Diencephalon (tissue), 1 donor: ENCODE results near the gene NDUFC2. TPM values are rescaled to one million over a fixed set of nuclear protein-coding genes. Genes with fewer than 3 reads are reported as not detected.

ENCODE experiments used
- total RNA-seq: library from RNA; depleted of rRNA; stranded (reverse); fragments of >200 nt; gene quantifications from one replicate; pipeline ENCODE4 v1.2.3, GENCODE V29; 2014

NDUFC2 gene
- 147 TPM for total RNA-seq

GRCh38 chr11:78079232-78080083, at the start of gene NDUFC2:
Gene NDUFC2 (minus strand): TSS chr11:78079862. CDS start chr11:78079744, 118 bp downstream.

GRCh38 chr11:78063440-78064181, 16.1 kb downstream of the NDUFC2 start, which contains the start of gene THRSP:
Gene THRSP (plus strand): TSS chr11:78063861. CDS start chr11:78063882, 21 bp downstream.

DNA sequence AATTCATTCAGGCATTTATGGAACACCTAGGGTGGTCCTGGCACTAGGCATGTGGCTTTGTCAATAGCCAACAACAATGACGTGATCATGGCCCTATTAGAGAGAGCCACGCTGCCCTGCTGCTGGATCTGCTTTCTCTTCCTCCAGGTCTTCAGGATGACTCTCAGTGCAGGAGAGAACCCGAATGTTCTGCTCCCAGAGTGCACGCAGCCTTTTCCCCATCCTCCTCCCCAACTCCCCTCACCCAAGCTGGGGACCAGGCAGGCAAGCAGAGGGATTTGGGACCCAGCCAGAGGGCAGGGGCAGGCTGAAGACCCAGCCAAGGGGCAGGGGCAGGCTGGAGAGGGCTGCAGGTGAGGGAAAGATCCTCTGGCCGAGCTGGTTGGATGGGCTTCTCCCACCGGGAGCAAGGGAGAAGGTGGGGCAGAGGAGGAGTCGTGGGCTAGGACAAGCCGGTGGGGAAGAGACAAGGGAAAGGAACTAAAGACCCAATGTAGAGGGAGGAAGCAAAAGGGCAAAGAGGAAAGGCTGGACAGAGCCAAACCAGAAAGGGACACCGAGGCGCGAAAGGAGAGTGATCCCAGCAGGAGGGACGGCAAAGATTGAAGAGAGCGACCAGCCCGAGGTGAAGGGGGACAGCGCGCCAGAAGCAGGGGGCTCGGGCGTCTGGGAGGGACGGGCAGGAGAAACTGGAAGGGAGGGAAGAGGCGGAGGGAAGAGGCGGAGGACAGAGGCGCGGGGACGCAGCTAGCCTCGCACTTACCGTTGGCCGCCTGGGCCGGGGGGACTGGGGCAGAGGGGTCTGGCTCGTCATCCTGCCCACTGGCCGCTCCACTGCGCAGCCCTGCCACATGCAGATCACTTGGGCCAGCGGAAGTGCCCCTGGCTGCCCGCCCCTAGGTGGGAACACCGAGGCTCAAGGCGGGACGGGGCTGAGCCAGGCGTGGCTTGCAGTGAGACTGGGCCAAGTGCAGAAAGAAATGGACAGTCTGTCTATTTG, 57.0 kb downstream of the NDUFC2 start, which contains the start of gene KCTD14:
Gene KCTD14, minus strand, starts transcription at position 880 of the 1,000 bp plus-strand sequence. Its CDS starts 27 bp downstream, at position 853.

Other genes with a start within 250 kb of the NDUFC2 start
- 48.4 TPM for gene INTS4, start 85.2 kb downstream of the NDUFC2 start, total RNA-seq
- gene KCTD14, start 56.6 kb downstream of the NDUFC2 start, total RNA-seq, result 1.8 TPM
- not detected for gene THRSP, start 16.0 kb downstream of the NDUFC2 start, total RNA-seq
- gene ALG8, start 59.8 kb upstream of the NDUFC2 start, total RNA-seq, result 42.0 TPM
- gene KCTD21, start 108.8 kb upstream of the NDUFC2 start, total RNA-seq, result 8.3 TPM
- 15.5 TPM for gene USP35, start 109.1 kb upstream of the NDUFC2 start, total RNA-seq